Stimulated activated CD4-positive, alpha-beta T cell treated with anti-CD3 and anti-CD28 coated beads, Interleukin-12 subunit alpha, Interleukin-12 subunit beta, amount 100 ng/mL, for 4 hours (primary cell): Measurements from ENCODE around the gene GPR68.
"Not testable (repeated sequence)": the region's sequence is repeated elsewhere in the genome, so short reads cannot be mapped to it uniquely, and the experiment has no call there.

Experiments
- DNase-seq: peaks from one replicate; pipeline ENCODE4 v3.0.0-alpha.2; 2020

Gene GPR68

DNA sequence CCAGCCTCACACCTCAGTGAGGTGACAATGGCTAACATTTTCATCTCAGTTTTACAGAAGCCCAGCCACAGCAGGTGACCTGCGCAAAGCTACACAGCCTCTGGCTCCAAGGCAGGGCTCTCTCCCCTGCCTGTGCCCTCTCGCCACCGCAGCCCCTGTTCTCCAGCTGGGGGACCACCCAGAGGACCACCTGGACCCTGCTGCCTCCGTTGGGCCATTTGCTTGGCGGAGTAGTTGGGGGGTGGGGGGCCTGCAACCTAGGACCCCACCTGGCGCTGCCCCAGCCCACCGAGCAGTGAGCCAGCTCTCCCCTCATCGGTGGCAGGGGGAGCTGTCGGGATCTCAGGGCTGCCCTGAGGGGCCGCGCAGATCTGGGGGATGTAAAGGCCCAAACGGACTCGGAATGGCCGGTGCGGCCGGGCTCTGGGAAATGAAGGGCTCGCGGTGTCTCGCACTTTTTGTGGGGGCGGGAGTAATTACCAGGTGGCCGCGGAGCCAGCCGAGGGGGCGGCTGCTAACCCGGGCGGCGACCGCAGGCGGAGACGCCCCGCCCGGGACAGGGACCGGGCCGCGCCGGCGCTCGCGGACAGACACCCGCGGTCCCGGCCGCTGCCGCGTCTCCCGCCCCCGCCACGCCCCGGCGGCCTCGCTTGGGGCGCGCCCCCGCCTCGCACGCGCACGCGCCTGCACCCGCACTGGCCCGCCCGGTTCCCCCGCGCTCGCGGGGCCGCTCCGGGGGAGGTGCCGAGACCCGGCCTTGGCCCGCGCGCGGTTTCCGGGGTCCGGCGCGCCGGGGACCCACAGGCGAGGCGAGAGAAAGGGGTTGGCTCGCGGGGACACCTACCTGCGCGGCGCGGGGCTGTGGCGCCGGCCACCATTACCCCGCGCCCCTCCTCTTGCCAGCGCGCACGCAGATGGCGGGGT is 8.6 kb upstream of the GPR68 start:
- DNase-seq: peak; percentile 46

DNA sequence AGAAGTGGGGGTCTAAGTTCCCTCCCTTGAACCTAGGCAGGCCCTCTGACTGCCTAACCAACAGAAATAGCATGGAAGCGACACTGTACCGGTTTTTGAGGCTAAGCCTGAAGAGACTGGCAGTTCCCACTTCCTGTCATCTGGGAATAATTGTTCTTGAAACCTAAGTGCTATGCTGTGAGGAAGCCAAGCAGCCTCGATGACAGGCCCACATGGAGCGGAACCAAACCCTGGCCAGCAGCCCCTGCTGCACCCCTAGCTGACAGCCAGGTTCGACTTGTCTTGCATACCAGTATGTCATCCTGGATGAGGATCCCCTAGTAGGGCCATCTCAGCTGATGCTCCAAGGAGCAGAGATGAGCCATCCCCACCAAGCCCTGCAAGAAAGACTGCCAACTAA is 6.4 kb upstream of the GPR68 start:
- DNase-seq: no peak

DNA sequence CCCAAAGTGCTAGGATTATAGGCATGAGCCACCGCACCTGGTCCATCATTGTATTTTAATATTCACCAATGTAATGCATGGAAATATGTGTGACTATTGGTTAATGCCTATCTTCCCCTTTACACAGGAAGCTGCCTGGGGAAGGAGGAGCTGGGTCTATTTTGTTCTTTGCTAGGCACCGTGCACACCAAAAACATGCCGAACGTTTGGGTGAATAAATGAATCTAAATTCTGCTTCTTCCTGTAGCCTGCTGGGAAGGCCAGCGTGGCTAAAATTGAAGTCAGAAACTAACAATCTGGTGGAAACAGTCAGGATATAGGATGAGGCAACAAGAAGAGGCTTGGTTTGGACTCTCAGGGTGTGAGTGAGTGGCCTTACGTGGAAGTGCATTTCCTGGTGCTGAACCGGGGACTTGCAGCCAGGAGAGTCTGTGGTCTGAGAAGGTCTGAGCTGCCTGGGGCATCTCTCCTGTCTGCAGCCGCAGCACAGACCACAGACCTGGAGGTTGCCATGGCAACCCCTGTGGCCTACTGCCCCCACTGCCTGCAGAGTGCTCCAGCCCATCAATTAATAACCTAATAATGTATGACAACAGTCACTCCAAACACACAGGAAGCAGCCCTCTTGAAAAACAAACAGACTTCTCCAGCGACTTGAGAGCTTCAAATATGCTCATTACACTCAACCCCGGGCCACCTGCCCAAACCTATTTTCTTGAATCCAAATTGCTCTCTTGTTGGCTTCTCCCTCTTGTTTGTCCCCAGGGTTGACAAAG is 5.5 kb upstream of the GPR68 start:
- DNase-seq: no peak

DNA sequence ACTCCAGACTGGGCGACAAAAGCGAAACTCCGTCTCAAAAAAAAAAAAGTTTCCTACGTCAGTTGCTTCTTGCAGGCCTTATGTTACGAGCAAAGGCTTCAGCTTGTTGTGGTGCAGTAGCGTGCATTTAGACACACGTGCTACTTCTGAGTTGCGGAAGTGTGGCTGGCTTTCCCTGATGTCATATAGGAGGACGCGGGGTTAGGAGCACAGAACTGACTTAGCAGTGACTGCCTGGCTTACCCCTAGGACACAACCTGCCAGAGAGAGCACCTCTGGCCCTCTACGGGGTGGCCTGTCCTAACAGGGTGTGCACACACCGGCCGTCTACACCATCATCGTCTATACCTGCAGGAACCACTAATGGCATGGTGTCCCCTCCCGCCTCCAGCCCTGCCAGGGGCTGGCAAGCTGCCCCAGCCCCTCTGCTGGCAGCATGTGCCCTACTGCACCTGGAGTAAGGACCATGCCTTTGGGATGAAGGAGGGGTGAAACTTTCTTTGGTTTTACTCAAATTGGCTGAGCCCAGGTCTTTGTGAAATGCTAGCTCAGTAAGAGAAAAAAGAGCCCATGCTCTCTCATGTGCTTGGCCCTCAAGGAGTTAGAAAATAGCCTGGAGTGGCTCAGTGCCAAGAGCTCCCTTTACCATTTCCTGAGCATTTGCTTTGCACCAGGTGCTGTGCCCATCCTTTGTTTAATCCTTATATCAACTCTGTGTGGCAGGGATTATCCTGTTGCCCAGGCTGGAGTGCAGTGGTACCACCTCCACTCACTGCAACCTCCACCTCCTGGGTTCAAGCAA is 1.7 kb upstream of the GPR68 start:
- peak; percentile 46 for DNase-seq

DNA sequence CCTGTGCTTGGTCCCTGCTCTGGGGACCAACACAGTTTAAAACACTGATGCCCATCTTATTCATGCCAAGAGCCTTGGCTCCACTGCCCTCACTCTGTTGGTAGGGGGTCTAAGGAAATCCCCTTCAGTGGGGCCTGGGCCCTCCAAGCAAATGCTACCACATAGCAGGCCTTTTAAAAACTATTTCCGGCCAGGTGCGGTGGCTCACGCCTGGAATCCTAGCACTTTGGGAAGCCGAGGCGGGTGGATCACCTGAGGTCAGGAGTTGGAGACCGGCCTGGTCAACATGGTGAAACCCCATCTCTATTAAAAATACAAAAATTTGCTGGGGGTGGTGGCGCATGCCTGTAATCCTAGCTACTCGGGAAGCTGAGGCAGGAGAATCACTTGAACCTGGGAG is 1.1 kb upstream of the GPR68 start:
- DNase-seq: not testable (repeated sequence)

DNA sequence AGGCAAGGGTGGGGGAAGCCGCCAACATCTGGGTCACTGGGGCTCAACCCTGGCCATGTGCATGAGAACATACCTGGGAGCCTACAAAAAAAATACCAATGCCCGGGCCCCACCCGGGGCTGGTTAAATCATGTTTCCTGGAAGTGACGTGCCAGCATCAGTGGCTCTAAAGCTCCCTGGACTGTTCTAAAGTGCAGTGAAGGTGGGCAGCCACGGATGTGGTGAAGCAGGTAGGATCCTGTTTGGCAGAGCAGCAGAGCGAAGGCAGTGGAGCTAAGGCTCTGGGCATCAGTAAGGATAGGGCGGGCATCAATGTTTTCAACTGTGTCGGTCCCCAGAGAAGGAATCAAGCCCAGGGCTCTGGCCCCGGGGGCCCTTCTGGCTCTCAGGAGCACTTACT is 525 bp upstream of the GPR68 start:
- peak; percentile 57 for DNase-seq

DNA sequence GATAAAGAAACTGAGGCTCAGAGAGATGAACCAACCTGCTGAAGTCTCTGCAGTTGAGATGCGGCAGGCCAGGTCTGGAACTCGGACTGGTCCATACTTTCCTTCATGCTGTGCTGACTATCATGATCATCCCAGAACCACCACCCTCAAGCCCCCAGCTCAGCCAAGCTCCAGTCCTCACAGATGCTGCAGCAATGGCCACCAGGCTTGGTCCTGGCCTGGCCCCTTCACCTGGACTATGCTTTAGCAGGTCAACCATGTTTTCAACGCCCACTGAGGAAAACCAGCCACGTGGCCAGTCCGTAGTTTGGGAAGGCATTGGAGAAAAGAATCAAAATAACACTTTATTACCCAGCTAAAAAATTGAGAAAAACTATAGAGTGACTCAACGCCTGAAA is 1.4 kb downstream of the GPR68 start:
- no peak for DNase-seq

DNA sequence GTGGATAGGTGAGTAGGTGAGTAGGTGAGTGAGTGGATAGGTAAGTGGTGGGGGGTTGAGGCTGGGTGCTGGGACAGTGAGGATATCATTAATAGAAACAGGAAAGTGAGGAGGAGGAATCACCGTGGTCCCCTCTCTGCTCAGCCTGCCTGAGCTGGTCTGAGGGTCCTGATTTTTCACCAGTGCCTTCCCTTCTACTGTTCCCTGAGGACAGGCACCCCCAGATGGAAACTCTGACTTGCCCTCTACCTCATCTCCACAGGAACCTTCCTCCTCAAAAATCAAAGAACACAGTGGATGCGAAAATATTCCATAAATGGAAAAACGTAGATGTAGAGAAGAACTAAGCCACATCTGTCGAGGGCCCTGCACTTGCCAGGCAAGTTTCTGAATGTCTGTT is 1.9 kb downstream of the GPR68 start:
- DNase-seq: no peak

DNA sequence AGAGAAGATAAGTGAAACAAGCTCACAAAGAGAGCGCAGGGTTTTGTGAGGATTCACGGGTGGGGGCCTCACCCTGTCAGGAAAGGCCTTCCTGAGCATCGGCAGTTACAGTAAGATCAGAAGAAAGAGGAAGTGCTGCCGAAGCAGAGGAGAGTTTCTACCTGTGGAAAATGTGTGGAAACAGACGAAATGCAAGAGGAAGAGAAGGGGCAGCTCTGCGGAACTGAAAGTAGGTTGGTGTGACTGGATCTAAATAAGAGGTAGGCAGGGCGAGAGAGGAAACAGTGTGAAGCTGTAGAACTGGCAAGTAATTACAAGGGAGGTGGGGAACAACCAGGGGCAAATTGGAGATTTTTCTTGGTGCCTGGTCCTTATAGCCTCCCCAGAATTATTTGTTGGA is 2.6 kb downstream of the GPR68 start:
- no peak for DNase-seq

DNA sequence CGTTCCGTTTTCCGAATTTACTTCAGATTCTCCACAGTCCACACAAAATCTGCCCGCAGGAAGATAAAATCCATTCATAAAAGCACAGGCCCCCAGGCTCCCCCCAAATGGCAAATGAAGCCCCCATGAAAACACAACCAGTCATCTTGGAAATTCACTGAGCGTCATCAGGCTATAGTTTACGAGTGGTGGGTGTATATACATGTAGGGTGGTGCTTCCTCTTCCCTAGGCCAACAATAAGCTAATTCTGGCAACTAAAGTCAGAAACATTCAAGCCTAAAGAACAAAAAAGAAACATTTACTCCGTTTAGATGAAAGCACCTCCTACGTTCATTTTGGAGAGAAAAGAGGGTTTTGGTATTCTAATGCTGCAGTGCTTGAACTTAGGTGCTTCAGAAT is 5.8 kb downstream of the GPR68 start:
- DNase-seq: no peak

DNA sequence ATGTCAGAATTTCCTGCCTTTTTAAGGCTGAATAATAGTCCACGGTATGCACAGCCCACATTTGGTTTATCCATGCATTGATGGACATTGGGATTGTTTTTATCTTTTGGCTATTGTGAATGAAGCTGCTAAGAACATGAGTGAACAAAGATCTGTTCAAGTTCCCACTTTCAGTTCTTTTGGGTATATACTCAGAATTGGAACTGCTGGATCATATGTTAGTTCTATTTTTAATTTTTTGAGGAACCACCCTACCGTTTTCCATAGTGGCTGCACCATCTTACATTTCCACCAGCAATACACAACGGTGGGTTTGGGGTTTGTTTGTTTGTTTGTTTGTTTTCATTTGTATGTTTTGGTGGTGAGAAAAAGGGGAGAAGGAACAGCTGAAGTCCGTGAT is 6.4 kb downstream of the GPR68 start:
- no peak for DNase-seq

DNA sequence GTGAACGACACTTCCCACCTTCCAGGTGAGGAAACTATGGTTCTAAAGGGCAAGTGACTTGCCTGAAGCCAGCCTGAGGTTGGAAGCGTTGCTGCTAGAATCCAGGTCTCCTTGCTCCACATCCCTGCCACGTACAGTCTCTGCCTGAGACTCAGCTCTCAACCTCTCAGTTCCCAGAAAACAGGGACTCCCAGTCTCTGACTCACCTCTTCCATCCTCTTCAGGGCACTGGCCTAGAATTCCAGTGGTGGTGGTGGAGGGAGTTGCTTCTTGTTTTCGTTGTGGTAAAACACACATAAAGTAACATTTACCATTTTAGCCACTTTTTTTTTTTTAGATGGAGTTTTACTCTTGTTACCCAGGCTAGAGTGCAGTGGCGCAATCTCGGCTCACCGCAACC is 7.3 kb downstream of the GPR68 start:
- no peak for DNase-seq

DNA sequence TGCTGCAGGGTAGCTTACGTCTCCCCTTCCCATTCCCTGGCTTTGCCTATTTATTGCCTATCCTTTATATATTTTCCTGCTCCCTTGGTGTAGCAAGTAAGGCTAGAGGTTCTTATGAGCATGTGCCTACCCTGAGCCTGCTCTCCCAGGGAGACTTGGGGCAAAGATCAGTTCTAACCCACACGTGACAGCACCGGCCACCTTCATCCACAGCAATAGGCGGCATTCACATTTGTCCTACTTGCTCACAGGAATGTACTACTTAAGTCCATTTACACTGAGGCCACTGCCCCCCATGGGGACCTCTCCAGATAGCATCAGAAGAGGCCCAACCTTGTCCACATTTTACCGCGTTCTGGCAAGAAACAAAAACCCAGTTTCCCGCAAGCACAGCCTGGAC is 8.7 kb downstream of the GPR68 start:
- DNase-seq: no peak

DNA sequence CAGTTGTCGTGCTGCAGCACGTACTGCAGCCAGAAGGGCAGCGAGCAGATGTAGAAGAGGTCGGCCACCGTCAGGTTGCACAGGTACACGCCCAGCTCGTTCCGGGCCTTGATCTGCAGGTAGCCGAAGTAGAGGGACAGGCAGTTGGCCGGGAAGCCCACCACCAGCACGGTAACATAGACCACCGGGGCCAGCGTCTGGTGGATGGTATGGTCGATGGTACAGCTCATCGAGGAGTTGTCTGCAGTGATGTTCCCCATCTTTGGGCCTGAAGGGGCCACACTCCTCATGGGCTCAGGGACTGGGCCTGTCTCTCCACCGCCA is 9.8 kb downstream of the GPR68 start:
- DNase-seq: no peak

DNA sequence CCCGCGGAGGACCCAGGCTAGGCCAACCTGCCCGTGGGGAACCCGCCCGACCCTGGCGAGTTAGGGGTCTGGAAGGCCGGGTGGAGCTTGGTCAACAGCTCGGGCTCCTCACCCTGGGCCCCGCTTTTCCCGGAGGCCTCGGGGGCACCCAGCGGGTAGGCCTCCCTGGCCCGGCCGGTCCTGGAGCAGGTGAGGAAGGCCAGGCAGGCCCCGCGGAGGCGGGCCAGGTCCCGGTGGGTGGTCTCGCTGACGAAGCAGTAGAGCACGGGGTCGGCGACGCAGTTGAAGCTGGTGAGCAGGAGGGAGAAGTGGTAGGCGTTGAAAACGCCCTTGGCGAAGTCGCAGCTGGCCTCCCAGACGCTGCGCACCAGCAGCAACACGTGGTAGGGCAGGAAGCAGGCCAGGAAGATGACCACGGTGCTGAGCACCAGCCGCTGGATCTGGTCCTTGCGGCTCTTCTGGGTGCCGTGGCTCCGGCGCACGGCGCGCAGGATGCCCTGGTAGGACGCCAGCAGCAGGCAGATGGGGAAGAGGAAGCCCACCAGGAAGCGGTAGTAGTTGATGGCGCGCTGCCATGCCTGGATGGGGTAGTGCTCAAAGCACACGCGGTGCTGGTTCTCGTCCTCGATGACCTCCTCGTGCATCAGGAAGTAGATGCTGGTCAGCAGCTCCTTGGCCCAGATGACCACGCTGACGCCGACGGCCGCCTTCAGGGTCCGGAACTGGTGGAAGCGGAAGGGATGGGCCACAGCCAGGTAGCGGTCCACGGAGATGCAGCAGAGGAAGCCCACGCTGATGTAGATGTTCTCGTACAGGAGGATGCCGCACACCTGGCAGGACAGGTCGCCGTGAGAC is 10.3 kb downstream of the GPR68 start:
- no peak for DNase-seq

DNA sequence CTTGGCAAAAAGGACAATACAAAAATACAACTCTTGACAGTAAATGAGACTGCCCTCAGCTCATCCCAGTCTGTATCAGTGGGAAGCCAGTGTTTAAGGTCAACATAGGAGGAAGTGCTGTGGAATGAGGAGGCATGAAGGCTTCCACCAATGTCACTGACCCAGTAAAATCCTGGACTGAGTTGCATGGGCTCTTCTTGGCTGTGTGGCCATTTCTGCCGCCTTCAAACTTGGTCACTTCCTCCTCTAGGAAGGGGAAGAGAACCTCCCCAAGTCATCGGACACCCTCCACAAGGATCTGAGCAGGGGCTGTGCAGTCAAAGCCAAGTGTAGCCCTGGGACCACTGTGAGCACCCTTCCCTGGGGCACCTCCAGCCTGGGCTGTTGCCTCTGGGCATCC is 11.9 kb downstream of the GPR68 start:
- no peak for DNase-seq

DNA sequence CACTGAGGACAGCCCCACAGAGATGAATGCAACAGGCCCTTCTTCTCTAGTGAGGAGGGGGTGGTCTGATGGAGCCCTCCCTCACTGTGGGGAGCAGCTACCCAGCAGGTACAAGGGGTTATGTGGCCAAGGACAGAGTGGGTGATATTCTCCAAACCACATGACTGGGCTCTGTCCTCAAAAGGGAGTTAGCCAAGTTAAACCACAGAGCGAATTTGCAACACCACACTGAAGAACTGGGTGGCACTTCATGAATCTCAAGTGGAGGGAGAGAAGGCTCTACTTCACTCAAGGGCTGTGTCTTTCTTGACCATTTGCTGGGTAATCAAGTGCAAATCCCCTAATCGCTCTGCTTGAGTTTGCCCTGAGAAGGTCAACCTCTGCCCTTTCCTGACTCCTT is 12.5 kb downstream of the GPR68 start:
- no peak for DNase-seq

DNA sequence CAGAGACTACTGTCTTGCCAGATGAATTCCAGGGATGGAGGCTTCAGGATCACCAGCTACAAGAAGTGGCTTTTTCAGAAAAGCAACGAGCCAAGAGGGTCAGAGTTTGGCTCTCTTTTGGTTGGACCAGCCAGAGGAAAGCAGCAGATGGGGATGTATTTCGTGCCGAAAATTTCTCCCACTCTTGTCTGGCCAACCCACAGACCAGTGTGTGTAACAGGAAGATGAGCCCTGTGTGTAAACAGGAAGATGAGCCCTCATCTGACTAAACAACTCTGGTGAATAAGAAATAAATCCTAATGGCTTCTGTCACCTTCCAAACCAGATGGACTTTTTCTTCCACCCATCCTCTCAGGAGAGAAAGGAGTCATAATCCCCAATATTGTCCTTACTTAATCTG is 13.1 kb downstream of the GPR68 start:
- no peak for DNase-seq

DNA sequence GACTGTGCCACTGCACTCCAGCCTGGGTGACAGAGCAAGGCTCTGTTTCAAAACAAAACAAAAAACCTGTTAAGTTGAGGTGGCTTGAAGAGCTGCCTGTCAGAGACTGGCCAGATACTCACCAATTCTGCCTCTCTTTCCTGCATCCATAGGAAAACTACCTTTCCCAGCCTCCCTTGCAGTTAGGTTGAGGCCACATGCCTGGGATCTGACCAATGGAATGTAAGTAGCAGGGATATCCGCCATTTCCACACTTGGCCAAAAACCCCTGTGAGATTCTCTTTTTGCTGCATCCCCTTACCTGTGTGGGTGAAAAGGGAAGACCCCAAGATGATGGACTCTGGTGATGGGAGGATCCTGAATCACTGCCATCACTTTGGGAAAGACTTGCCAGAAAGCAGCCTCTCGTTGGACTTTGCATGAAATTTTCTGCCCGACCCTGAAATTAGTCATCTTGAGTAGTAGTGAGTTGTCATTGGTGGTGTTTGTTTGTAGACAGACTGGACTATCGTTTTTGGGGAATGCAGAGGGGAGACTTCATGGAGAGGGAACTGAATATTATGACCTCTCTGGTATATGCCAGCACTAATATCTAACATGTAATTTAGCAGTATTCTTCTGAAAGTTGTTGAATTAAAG is 14.0 kb downstream of the GPR68 start:
- DNase-seq: no peak

DNA sequence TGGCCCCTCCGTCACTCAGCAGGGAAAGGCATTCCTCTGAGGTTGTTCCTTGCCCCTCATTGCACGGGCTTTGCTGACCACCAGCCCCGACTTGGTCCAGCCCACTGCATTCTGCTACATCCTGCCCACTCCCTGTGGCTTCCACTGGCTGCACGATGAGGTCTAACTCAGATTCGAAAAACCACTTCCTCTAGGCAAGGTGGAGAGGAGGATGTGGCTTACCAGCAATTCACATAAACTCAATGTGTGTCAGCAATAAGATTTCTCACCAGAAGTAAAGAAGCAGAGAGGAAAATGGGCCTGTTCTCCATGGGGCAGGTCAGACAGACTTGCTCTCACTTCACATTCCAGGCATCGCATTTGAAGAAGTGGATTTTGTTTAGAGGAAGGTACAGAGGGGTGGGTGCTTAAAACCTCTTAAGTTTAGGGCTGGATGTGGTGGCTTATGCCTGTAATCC is 14.7 kb downstream of the GPR68 start:
- no peak for DNase-seq

DNA sequence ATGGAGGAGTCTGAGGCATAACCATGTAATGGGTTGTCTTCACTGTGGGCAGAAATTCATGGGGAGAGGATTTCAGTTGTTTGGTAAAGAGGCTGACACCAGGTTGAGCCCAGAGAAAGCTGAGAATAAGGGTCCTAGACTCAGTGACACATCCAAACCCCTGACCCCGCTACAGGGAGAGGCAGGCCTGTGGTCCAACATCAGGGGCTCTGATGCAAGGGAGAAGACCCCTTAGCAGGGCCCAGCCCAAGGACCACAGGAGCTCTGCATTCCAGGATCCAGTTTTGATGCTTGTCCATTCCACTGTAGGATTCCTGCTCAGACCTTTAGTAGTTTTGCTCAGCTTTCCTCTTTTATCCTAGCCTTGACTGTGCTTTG is 15.5 kb downstream of the GPR68 start:
- DNase-seq: no peak
